GM21526 (cell line): ENCODE results near the gene NEMP1.

Source experiments
- ATAC-seq: cut with Tn5 transposase; IDR thresholded peaks from one replicate; pipeline ENCODE4 v1.9.1; 2021; ENCODE audit warnings: moderate library complexity; ENCODE audit not compliant: unreplicated experiment, low FRiP score

Gene NEMP1

DNA sequence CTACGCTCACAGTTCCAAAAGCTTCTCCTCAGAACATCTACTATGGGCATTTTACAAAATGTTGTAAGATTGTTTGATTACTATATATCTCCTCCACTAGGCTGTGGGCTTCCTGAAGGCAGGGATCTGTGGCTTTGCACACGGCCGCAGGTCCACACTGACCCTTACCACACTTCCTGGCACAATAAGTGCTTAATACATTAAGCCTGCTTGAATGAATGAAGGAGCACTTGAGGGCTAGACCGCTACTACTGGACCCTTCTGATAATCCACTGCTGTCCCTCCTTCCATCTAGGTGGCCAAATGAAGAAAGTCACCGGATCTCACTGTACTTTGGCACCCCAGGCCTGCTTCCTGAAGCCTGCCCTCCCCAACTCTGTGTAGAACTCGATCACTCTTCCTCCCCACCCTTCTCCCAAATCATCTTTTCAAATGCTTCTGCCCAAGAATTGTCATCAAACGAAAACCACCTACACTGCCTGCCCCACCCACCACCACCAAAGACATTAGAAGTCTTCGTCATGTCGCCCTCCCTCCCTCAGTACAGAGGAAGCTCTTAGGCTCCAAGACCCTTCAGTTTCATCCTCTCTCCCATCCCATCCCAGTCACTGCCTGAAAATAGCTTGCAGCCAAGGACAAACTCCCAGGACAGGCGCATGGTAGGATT, 71.6 kb downstream of the NEMP1 start:
- ATAC-seq, result no peak

GRCh38 chr12:57005980-57006808, 72.4 kb downstream of the NEMP1 start, which contains the start of gene ZBTB39:
ZBTB39 (minus strand) TSS chr12:57006546; CDS start chr12:57004917, 1,629 bp downstream.
- no peak for ATAC-seq
